Fibroblast of lung (primary cell): ENCODE data around the gene ANGPTL2.

ENCODE experiments used
- EZH2 ChIP-seq: IDR thresholded peaks from 2 replicates; pipeline ENCODE4 v1.5.1; 2012; ENCODE audit warnings: low read length, control low read depth, mild to moderate bottlenecking; ENCODE audit errors: missing control alignments
- TF ChIP-seq, protein P1 (sequence below), 2 donors: IDR thresholded peaks in 1 of 2; conservative IDR thresholded peaks in 1 of 2; 1 replicate in 1 of 2; 2 replicates in 1 of 2; pipeline ENCODE4 v1.5.1; 2011 to 2012; ENCODE audit warnings: low read length in 2 of 2, control low read depth in 1 of 2, inconsistent platforms in 1 of 2, low read depth in 1 of 2, mild to moderate bottlenecking in 1 of 2

DNA sequence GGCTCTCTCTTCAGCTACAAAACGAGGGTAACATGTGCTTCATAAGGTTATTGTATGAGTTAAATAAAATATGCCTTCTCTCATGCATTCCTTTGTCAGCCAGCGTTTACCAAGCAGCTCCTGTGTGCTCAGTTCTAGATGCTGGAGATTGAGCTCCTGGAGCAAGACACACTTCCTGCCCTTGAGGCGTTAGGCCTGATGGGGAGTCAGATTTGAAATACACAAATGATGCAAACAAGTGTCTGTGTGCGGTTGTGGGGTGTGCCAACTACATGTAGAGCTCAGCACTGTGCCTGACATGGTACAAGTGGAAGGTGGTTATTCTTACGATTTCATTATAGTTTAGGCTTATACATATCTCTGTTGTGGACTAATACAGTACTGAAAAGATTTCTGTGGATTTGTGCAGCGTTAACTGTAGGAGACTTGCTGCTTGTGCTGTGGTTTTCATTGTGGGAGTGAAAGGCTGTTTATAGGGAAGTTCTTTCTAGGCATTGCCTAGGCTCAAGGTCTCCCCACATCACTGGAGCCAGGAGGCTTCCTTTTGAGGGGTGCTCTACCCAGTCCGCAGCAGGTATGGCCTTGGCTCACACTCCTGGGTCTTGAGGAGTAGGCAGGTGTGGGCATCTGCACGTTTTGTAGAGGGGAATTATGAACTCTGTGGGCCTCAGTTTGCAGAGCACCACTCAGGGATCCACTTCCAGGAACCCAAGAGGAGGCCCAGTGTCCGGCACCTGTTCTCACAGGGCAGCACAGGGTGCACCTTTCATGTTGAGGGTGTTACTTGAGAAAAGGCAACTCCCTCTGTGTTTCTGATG, 39.8 kb upstream of the ANGPTL2 start:
- TF ChIP-seq, protein P1, sequence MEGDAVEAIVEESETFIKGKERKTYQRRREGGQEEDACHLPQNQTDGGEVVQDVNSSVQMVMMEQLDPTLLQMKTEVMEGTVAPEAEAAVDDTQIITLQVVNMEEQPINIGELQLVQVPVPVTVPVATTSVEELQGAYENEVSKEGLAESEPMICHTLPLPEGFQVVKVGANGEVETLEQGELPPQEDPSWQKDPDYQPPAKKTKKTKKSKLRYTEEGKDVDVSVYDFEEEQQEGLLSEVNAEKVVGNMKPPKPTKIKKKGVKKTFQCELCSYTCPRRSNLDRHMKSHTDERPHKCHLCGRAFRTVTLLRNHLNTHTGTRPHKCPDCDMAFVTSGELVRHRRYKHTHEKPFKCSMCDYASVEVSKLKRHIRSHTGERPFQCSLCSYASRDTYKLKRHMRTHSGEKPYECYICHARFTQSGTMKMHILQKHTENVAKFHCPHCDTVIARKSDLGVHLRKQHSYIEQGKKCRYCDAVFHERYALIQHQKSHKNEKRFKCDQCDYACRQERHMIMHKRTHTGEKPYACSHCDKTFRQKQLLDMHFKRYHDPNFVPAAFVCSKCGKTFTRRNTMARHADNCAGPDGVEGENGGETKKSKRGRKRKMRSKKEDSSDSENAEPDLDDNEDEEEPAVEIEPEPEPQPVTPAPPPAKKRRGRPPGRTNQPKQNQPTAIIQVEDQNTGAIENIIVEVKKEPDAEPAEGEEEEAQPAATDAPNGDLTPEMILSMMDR (conservative IDR thresholded peaks at IDR 0.05 in 1 of 2, IDR thresholded peaks at IDR 0.05 in 1 of 2; ENCODE audit: low read depth in 1 of 2, low read length in 2 of 2): no peak
- TF ChIP-seq EZH2: no peak
